H54 (cell line): ENCODE data around the gene FBLN5.

Experiments used
- DNase-seq: peaks from one replicate; pipeline ENCODE4 v3.0.0; 2011; ENCODE audit warnings: low spot score, mixed read lengths; ENCODE audit not compliant: insufficient read length
- FAIRE-seq: peaks from 3 replicates; lab custom pipeline; 2011; peaks lifted over from hg19 to GRCh38; lab: Jason Lieb, UNC
- POLR2A ChIP-seq: IDR thresholded peaks from 2 replicates; pipeline ENCODE4 v1.6.1; 2011; ENCODE audit warnings: low read depth, mild to moderate bottlenecking, low read length

Gene FBLN5

DNA sequence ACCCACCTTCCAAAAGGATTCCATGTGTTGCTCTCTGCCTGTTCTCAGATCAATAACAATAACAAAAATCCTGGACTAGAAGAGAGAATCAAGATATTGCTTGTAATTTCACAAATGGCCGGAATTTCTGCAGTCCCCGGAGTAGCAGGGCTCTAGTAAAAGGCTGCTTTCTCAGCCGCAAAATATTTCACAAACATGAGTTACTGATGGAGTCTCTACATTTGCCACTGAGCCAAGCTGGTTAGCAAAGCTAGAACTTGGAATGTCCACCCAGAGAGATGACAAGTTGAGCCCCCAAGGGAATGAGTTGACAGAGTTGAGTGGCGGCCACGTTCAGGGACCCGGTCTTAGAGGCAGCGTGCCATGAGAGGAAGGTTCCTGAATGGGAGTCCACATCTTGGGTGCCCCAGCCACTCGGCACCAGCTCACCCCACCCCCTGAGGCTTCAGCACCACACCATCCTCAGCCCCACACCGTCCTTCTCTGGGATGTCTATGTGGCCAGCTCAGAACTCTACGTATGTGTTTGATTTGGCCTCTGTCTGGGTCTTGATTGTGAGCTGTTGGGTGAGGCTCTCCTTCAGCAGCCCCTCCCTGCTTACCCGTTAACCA is 15.9 kb downstream of the FBLN5 start:
- no peak for DNase-seq

DNA sequence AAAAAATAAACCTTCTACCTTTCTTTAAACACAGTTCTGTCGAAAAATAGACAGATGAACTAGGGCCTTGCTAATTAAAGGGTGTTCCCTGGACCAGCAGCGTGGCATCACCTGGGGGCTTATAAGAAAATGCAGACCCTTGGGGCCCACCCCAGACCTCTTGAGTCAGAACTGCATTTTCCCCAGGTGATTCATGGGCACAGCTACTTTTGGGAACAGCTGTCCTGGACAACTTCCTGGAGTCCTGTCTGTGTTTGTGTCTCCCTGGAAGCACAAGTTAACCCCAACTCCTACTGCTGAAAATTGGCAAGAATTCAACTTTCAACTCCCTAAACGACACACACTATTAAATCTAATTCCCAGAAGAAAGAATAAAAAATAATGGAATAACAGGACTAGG is 17.8 kb downstream of the FBLN5 start:
- FAIRE-seq (no peak), DNase-seq (no peak)
- TF ChIP-seq POLR2A, result no peak

More for the DNA sequence above, 15.9 kb downstream of the FBLN5 start:
- no peak for TF ChIP-seq POLR2A
- FAIRE-seq, result no peak

DNA sequence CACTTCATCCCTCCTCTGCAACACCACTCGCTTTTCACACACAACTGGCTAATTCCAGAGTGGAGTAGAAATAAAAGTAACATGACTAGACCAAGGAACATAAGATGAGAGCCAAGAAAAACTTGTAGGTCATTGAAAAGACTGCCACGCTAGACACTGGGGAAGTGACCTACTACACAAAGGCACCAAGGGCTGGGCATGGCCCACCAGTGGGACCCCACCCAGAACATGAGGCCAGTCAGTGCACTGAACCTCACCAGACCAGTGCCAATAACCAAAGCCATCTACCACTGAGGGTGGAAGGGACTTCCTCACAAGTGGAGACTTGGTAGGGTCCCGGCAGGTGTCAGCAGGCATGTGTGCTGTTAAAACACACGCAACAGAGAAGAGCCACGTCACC is 19.7 kb downstream of the FBLN5 start:
- DNase-seq (no peak), FAIRE-seq (no peak)
- TF ChIP-seq POLR2A, result no peak

DNA sequence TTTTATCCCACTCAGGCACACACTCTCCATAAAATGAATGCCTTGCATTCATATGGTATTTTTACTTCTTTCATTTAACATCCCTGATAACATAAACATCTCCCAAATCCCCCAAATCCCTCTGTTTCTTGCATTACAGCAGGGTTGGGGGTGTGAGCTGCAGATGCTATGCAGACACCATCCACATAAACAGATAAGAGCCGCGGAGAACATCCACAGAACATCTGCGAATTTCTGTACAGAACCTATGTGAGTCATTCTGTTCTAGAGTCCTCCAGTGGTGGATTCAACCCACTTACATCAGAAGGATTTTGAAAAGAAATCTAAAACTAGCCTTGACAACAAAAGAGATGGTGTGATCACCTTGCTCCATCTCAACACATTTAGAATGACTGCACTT is 20.3 kb downstream of the FBLN5 start:
- no peak for TF ChIP-seq POLR2A
- FAIRE-seq (no peak), DNase-seq (no peak)

DNA sequence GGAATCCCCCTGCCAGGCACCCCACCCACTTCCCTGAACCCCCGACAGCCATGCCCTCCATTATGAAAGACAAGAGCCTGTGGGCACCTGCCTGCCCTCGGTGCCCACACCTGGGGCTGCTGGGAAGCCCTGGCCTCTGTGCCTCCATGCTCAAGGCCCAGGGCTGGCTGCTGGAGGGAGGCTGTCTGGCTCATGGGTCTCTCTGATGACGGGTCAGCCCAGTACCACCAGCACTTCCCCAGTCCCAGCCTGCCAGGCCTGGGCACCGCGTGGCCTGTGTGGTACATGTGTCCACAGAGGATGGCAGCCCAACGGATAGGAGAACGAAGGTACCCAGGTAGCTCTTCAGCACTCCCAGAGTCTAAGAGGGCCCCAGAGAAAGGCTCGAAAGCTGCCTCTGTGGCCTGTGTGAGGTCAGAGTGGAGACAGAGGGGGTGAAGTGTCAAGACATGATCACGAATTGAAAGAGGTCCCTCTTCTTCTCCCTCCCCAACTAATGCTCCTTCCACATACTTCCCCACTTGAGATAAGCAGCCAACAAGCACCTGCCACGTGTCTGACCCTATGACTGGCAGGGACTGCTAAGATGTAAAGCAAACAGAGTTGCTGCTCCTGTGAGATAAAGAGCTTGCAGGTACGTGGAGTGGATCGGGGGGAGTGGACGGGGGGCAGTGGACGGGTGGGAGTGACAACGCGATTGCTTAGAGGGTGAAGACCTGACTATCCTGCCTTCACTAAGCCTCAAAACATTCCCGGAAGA is 21.2 kb downstream of the FBLN5 start:
- no peak for TF ChIP-seq POLR2A
- DNase-seq (no peak), FAIRE-seq (no peak)

DNA sequence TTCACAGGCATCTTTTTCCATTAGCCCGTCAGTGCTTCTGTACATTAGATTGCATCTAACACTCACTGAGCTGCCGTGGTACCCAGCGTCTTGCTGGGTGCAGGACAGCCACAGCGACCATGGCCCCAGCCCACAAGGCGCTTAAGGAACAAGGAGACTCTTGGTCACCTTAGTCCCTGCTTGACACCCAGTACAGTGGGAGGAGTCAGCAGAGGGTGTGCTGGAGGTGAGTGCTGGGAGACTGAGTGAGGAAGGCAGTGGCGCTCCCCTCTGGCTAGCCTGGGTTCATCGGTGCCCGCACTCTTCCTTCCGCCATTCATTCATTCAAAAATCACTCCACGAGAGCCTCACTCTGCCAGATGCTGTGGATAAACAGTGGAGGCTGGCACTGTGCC is 21.8 kb downstream of the FBLN5 start:
- FAIRE-seq, result no peak
- DNase-seq, result no peak
- no peak for TF ChIP-seq POLR2A

DNA sequence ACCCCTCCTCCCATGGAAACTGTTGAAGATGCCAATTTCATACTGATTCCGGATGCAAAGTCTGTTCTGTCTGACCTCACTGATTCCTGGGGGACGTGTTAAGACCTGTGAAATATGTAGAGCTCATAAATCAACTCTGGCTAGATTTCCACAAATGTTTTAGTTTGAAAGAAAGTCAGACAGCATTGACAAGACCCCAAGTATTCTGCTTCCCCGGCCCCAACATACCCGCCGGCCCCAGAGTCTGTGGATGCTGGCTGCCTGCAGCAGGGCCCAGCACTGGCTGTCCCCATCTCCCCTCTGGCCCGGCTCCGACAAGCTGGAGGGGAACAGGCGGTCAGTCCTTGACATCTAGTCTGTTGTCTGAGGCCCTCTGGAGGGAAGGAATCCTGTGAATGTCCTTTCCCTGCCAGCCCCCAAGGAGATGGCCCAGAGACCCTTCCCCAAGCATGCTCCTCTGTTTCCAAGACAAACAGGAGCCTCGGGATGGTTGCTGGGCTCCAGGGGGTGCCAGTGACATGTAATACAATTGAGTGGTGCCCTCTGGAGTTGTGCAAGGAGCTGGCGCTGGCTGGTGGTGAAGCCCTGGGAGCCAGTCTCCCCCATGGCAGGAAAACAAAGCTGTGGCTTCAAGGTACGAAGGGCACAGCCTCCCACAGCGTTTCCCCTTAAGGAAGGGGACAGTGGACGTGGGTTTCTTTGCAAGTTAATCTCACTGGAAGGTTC is 22.3 kb downstream of the FBLN5 start:
- FAIRE-seq, result no peak
- no peak for TF ChIP-seq POLR2A
- no peak for DNase-seq

DNA sequence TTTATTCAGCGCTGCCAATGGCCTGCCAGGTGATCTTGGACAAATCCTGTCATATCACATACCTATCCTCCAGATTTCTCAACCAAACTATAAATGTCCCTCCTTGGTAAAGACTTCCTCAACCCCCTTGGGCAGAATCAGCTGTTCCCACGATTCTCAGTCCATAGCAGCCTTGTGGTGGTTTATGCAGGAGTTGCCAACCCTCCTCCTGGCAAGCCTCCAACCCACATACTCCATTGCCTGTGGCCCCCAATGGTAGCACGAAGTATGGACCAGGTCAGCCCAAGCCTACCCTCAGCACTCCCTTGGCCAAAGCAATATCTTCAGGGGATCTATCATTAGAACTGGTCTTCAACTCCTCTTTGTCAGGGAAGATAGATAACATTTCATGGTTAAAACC is 27.0 kb downstream of the FBLN5 start:
- DNase-seq (no peak), FAIRE-seq (no peak)
- TF ChIP-seq POLR2A, result no peak

DNA sequence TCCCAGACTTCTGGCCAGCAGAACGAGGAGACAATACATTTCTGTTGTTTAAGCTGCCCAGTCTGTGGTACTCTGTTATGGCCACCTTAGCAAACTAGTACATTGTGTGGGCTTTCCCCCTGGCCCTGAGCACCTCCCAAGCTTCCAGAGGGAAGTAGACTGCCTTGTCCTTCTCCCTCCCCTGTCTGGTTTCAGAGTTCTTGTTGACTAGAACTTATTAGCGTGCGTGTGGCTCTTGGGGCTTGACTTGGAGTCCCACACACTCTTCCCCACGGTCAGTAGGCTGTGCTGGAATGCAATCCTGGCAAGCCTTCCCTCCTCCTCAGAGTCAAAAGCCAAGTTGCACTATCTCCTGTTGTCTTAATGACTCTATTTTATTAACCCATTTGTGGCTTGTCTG is 27.7 kb downstream of the FBLN5 start:
- DNase-seq, result no peak
- no peak for FAIRE-seq
- no peak for TF ChIP-seq POLR2A

DNA sequence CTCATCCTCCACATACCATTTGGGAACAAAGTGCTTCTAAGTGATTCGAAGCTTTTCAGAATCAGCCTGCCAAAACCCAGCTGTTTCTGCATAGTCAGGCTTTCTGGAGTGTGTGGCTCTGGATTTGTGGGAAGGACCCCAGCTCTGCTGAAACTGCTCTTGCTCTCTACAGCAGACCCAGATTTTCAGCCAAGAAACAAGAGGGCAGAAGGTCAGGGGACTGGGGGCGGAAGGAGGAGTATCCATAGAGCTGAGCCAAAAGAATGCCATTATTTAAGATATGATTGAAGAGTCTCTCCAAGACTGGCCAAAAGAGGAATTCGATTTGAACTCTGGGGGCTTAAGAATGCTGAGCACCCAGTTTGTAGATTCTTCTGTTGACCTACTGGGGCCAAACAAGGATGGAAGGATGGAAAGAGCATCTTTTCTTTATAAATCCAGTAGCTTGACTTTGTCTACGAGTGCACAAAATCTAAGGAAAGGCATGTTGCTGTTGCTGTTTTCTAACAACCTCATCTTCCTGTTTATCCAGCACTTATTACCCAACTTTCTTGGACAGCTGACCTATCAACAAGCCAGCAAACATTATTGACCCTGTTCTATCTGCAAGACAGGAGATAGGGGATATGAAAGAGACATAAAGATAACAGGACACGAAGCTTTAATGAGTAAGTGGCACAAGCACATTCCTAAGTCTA is 29.2 kb downstream of the FBLN5 start:
- no peak for DNase-seq
- TF ChIP-seq POLR2A, result no peak
- no peak for FAIRE-seq

DNA sequence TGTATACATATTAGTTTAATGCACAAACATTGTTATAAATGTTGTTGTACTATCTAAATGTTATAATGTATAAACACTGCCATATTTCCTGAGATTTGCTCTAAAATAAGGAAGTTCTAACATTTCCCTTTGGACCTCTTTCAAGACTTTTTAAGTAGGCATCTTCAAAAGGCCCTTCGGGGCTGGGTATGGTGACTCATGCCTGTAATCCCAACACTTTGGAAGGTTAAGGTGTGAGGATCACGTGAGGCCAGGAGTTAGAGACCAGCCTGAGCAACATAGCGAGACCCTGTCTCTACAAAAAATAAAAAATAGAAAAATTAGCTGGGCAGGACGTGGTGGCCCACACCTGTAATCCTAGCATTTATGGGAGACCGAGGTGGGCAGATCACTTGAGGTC is 35.5 kb downstream of the FBLN5 start:
- FAIRE-seq (no peak), DNase-seq (no peak)
- no peak for TF ChIP-seq POLR2A

DNA sequence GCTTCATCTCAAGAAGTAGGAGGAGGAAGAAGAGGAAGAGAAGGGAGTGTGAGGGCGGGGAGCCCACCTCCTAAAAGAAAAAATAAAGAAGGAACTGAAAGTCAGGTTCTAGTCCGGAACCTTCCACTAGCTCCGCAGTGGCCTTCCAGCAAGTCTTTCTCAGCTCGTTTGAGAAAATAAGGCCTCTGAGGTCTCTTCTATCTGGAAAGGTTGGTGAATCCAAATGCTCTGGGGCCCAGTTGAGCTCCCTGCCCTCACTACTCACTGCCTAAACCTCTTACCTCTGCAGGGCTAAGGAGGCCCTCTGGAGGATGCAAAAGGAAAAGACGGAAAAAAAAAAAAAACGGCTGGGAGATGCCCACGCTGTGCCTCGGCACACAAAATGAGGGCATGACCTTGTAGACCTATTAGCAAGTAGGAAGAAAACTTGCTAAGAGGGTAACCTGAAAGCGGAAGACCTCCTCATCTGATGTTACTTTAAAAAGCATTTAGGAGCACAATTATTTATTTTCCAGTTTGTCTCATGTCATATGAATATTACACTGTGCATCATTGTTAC is 35.9 kb downstream of the FBLN5 start:
- DNase-seq (peak; percentile 44), FAIRE-seq (peak; percentile 45)
- no peak for TF ChIP-seq POLR2A

DNA sequence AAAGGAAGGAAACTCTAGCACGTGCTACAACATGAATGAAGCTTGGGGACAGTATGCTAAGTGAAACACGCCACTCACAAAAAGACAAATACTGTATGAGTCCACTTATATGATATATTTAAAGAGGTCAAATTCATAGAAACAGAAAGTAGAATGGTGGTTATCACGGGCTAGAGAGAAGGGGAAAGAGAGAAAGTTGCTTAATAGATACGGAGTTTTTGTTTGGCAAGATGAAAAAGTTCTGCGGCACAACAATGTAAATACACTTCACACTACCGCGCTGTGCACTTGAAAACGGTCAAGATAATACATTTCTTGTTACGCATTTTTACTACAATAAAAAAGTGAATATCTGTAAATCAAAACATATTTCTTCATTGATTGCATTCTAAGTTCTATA is 37.3 kb downstream of the FBLN5 start:
- no peak for DNase-seq
- TF ChIP-seq POLR2A, result no peak
- FAIRE-seq, result no peak

DNA sequence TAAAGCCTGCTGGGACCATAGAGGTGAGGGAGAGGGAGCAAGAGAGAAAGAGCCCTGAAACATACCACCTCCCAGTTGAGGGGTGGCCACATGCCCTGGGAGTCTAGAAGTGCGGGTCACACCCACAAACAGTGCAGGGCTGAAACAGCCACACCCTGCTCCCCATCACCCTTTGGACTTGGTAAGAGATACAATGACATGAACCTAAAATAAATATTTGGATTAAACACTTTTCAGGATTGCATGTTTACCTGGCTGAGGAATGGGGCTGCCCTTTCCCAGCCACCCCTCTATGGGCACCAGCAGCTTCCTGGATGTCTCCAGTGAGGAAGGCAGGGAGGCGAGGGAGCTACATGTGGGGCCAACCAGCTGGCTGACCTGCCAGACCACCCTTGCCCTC is 41.1 kb downstream of the FBLN5 start:
- FAIRE-seq (no peak), DNase-seq (no peak)
- no peak for TF ChIP-seq POLR2A
